A549 (cell line): Measurements from ENCODE around the gene CCR8. TPM values are rescaled to one million over a fixed set of nuclear protein-coding genes. Genes with fewer than 3 reads are reported as not detected.
A peak's percentile ranks its signal among the peaks of the same experiment; 100 is the strongest.
"Not testable (repeated sequence)": the region's sequence is repeated elsewhere in the genome, so short reads cannot be mapped to it uniquely, and the experiment has no call there.

Source experiments
- ATAC-seq, 2 experiments: fragments of 200-7000 bp in 1 of 2; fragments of >200 bp in 1 of 2; cut with Nextera tagmentation in 1 of 2; cut with Tn5 transposase in 1 of 2; 3 replicates each; pipeline versions ENCODE4 v1.8.0 to v1.9.1; 2018 to 2020; ENCODE audit warnings: mild to moderate bottlenecking in 1 of 2, moderate library complexity in 1 of 2
- CTCF ChIA-PET: fragments of 300-600 bp; sonication (Branson Sonifier 250); formaldehyde crosslinking; extraction: SDS; loops from one replicate; lab custom pipeline; 2021; ENCODE audit warnings: antibody characterized with exemption, inconsistent platforms; lab: Yijun Ruan, JAX
- POLR2A ChIA-PET: fragments of 350-600 bp; formaldehyde crosslinking; extraction: SDS; loops from one replicate; lab custom pipeline; 2021; ENCODE audit warnings: antibody characterized with exemption, inconsistent platforms; lab: Yijun Ruan, JAX
- DNase-seq, 2 experiments: peaks; one replicate each; pipeline versions ENCODE4 v3.0.0 to v3.0.0-alpha.2; 2011 to 2016; ENCODE audit warnings: low read depth in 1 of 2, low spot score in 1 of 2
- FAIRE-seq: peaks from 2 replicates; lab custom pipeline; 2011; peaks lifted over from hg19 to GRCh38; lab: Jason Lieb, UNC
- H3K27ac ChIP-seq, 2 experiments: fragments of >200 bp; sonication (Bioruptor Twin); formaldehyde crosslinking; 3 replicates each; pipeline ENCODE4 v1.5.1; 2016 to 2017
- H3K4me1 ChIP-seq: fragments of >200 bp; sonication (Bioruptor Twin); formaldehyde crosslinking; 3 replicates; pipeline ENCODE4 v1.6.1; 2016
- H3K4me2 ChIP-seq: fragments of >200 bp; sonication (Bioruptor Twin); formaldehyde crosslinking; 3 replicates; pipeline ENCODE4 v1.6.1; 2016
- H3K4me3 ChIP-seq: fragments of >200 bp; sonication (Bioruptor Twin); formaldehyde crosslinking; 3 replicates; pipeline ENCODE4 v1.5.1; 2016
- H3K9me3 ChIP-seq: fragments of >200 bp; sonication (Bioruptor Twin); formaldehyde crosslinking; 3 replicates; pipeline ENCODE4 v1.6.1; 2016
- CBX2 ChIP-seq: fragments of 200-600 bp; sonication (generic); IDR thresholded peaks from 2 replicates; pipeline ENCODE4 v1.6.1; 2016; ENCODE audit warnings: low read depth, mild to moderate bottlenecking, borderline replicate concordance
- ESRRA ChIP-seq: fragments of 150-350 bp; IDR thresholded peaks from 2 replicates; pipeline ENCODE4 v1.6.1; 2014; ENCODE audit warnings: mild to moderate bottlenecking, low read length, borderline replicate concordance
- FOXS1 ChIP-seq: fragments of 250-450 bp; sonication (Bioruptor Pico); IDR thresholded peaks from 2 replicates; pipeline ENCODE4 v1.5.0; 2020; ENCODE audit warnings: mild to moderate bottlenecking, moderate library complexity
- GATA3 ChIP-seq: IDR thresholded peaks from 2 replicates; pipeline ENCODE4 v1.6.1; 2012; ENCODE audit warnings: borderline replicate concordance
- HEYL ChIP-seq: fragments of 250-450 bp; sonication (Bioruptor Pico); IDR thresholded peaks from 2 replicates; pipeline ENCODE4 v1.8.0; 2021; ENCODE audit warnings: mild to moderate bottlenecking, moderate library complexity
- KDM1A ChIP-seq: fragments of 200-600 bp; sonication (generic); IDR thresholded peaks from 2 replicates; pipeline ENCODE4 v1.6.1; 2016; ENCODE audit warnings: low read depth, mild to moderate bottlenecking
- MAFK ChIP-seq: fragments of 450-650 bp; IDR thresholded peaks from 2 replicates; pipeline ENCODE4 v1.6.1; 2014; ENCODE audit not compliant: partially characterized antibody
- NFE2L2 ChIP-seq: fragments of 150-350 bp; conservative IDR thresholded peaks from 2 replicates; pipeline ENCODE4 v1.6.1; 2014; ENCODE audit warnings: low read length
- NPAS2 ChIP-seq: fragments of 250-450 bp; sonication (Bioruptor Pico); IDR thresholded peaks from 2 replicates; pipeline ENCODE4 v1.8.0; 2022; ENCODE audit warnings: mild to moderate bottlenecking, moderate library complexity, borderline replicate concordance
- POLR2A ChIP-seq: IDR thresholded peaks from 2 replicates; pipeline ENCODE4 v1.6.1; 2012; ENCODE audit warnings: mild to moderate bottlenecking, low read length
- POLR2AphosphoS2 ChIP-seq: conservative IDR thresholded peaks from 2 replicates; pipeline ENCODE4 v1.6.1; 2012; ENCODE audit warnings: low read length, improper control_type of control experiment, inconsistent platforms
- SREBF2 ChIP-seq: fragments of 450-650 bp; IDR thresholded peaks from 2 replicates; pipeline ENCODE4 v1.6.1; 2014; ENCODE audit warnings: mild to moderate bottlenecking, moderate library complexity
- ZSCAN20 ChIP-seq: fragments of 250-450 bp; sonication (Bioruptor Pico); IDR thresholded peaks from 2 replicates; pipeline ENCODE4 v1.8.0; 2022; ENCODE audit warnings: mild to moderate bottlenecking, moderate library complexity
- WGBS: methylation state at CpG from one replicate; pipeline ENCODE4 v1.1.6; 2017; ENCODE audit errors: missing lambda C conversion rate; 5-methylcytosine and 5-hydroxymethylcytosine counted together
- polyA plus RNA-seq, 4 experiments: library from polyadenylated mRNA; depleted of rRNA in 3 of 4; stranded (reverse); fragments of >200 nt; fragmentation: RNase III in 1 of 4; extraction: RNeasy Plus Mini Kit Qiagen cat#74134 plus additional on column Dnase treatment in 1 of 4; gene quantifications; 2 replicates in 3 of 4; 3 replicates in 1 of 4; pipeline ENCODE4 v1.2.3, GENCODE V29; 2011 to 2017
- TF ChIP-seq, protein P1 (sequence below): IDR thresholded peaks from 2 replicates; pipeline ENCODE4 v1.6.1; 2012
- TF ChIP-seq, protein P2 (sequence below): fragments of >200 bp; sonication (Bioruptor Twin); formaldehyde crosslinking; IDR thresholded peaks from 3 replicates; pipeline ENCODE4 v1.6.1; 2016
- TF ChIP-seq, protein P3 (sequence below): IDR thresholded peaks from 2 replicates; pipeline ENCODE4 v1.6.1; 2012; ENCODE audit warnings: low read depth, borderline replicate concordance

CCR8 gene
- polyA plus RNA-seq, 2 of the 4 experiments (the other 2 are of a cell fraction) = not detected

DNA sequence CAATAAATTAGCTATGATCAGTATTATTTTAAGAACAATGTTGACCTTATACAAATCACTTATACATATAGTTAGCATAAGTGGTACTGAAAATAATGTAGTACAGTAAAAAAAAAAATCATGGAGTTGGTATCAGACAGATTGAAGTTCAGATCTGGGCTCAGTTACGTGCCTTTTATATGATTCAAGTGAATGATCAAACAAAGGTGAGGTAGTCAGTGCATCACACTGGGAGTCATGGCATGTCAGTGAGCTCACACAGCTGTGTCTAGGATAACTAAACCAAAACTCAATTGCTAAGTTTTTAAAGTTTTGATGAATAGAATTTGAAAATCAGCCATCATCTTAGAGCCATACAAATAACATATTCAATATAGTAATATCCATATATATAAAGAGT, 11.2 kb upstream of the CCR8 start:
- FAIRE-seq (peak; percentile 51), ATAC-seq (peak; percentile 56 to 70; a peak in 4 of 6 replicates)
- WGBS = 38% methylated on average over 1 of the region's 1 CpG
- H3K4me3 ChIP-seq = no peak overlapping the region
- TF ChIP-seq FOXS1 (CRISPR knock-in tag) (no peak), POLR2A (no peak), ZSCAN20 (CRISPR knock-in tag) (no peak)
- TF ChIP-seq, protein P1, sequence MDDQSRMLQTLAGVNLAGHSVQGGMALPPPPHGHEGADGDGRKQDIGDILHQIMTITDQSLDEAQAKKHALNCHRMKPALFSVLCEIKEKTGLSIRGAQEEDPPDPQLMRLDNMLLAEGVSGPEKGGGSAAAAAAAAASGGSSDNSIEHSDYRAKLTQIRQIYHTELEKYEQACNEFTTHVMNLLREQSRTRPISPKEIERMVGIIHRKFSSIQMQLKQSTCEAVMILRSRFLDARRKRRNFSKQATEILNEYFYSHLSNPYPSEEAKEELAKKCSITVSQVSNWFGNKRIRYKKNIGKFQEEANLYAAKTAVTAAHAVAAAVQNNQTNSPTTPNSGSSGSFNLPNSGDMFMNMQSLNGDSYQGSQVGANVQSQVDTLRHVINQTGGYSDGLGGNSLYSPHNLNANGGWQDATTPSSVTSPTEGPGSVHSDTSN = no peak
- TF ChIP-seq, all 56 proteins: peak for 0
- Histone ChIP-seq H3K27ac (no peak overlapping the region; a peak in 1 of 6 replicates), H3K9me3 (peaks cover 12% of the 10 kb centered on the region; the same call in 2 of the 3 replicates), H3K4me1 (0 out of 3 replicates have a peak, but pooled peaks cover 3% of the 10 kb centered on the region), H3K4me2 (peak overlapping the region; percentile 38; the same call in 2 of the 3 replicates)
- DNase-seq = peak in 1 of 2 experiments; percentile 43
- POLR2A ChIA-PET = no interaction called here
- CTCF ChIA-PET = interaction anchor here (0.7 to 2.0 kb wide), 3 partner anchors 31 to 420 kb away, joined by 3 to 7 read pairs (median 3); no protein-coding TSS in a partner anchor

DNA sequence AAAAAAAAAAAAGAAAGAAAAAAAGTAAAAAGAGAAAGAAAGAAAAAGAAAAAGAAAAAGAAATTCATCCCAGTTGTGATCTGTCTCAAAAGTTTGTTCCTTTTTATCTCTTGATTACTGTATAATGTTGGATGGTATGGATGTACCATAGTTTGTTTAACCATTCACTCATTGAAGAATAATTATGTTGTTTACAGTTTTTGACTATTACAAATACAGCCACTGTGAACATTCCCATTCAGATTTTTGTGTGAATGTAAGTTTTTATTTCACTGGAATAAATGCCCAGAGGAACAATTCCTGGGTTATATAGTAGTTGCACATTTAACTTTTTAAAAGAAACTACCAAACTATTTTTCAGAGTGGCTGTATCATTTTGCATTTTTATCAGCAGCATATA, 10.3 kb upstream of the CCR8 start:
- ATAC-seq (no peak), DNase-seq (no peak), FAIRE-seq (no peak)
- POLR2A ChIA-PET = no interaction called here
- no peak overlapping the region for H3K4me3 ChIP-seq
- H3K4me2 ChIP-seq = no peak overlapping the region
- TF ChIP-seq FOXS1 (CRISPR knock-in tag) (no peak), NFE2L2 (no peak), ZSCAN20 (CRISPR knock-in tag) (no peak)
- H3K9me3 ChIP-seq = peaks cover 12% of the 10 kb centered on the region; the same call in 2 of the 3 replicates
- 0 out of 3 replicates have a peak, but pooled peaks cover 3% of the 10 kb centered on the region for H3K4me1 ChIP-seq
- CTCF ChIA-PET = interaction anchor here (2.0 kb wide), 1 partner anchor 31 kb away, joined by 7 read pairs; no protein-coding TSS in a partner anchor
- H3K27ac ChIP-seq = no peak overlapping the region

DNA sequence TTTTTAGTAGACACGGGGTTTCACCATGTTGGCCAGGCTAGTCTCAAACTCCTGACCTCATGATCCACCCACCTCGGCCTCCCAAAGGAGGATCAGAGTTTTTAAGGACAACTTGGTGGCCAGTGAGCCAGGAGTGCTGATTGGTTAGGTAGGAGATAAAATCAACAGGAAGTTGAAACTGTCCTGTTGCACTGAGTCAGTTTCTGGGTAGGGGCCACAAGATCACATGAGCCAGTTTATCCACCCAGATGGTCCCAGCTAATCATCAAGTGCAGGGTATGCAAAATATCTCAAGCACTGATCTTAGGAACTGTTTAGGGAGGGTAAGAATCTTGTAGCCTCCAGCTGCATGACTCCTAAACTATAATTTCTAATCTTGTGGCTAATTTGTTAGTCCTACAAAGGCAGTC, 7.9 kb upstream of the CCR8 start:
- FAIRE-seq, POLR2A ChIA-PET, H3K4me3 ChIP-seq, ATAC-seq, H3K4me1 ChIP-seq, H3K9me3 ChIP-seq, DNase-seq, H3K4me2 ChIP-seq, H3K27ac ChIP-seq: not testable (repeated sequence)
- WGBS = 10% methylated on average over 2 of the region's 2 CpGs
- CTCF ChIA-PET = interaction anchor here (0.8 to 2.7 kb wide), 2 partner anchors 31 to 33 kb away, joined by 3 to 8 read pairs; no protein-coding TSS in a partner anchor

DNA sequence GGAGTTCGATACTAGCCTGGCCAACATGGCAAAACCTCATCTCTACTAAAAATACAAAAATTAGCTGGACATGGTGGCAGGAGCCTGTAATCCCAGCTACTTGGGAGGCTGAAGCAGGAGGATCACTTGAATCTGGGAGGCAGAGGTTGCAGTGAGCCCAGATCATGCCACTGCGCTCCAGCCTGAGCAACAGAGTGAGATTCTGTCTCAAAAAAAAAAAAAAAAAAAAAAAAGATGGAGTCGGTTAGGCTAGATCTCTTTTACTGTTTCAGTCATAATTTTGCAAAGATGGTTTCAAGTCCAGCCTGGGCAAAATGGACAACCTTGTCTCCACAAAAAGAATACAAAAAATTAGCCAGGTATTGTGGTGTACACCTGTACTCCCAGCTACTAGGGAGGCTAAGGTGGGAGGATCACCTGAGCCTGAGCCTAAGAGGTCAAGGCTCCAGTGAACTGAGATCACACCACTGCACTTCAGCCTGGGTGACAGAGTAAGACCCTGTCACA, 7.2 kb upstream of the CCR8 start:
- H3K9me3 ChIP-seq, POLR2A ChIA-PET, H3K4me3 ChIP-seq, H3K4me2 ChIP-seq, H3K27ac ChIP-seq, DNase-seq, H3K4me1 ChIP-seq, ATAC-seq, FAIRE-seq: not testable (repeated sequence)
- CTCF ChIA-PET = interaction anchor here (0.8 to 2.7 kb wide), 3 partner anchors 32 to 34 kb away, joined by 3 to 8 read pairs (median 4); no protein-coding TSS in a partner anchor
- WGBS = 6% methylated on average over 3 of the region's 3 CpGs

DNA sequence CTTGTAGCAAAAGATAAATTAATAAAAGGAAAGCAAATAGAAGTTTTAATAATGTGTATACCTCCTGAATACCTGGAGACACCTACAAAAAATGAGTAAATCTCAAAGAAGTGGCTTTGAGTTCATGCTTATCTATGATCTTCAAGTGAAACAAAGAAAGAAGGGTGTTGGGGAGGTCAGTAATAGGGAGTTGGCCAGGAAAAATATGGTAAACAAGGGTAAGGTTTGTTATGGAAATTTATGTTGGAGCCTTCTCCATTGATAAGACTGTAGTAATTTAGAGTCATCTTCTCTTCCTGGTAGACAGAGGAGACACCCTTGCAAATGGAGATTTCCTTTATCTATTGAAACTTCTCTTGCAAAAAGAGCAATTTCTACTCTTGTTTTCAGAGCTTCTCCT, 6.6 kb upstream of the CCR8 start:
- TF ChIP-seq CBX2 = no peak
- no peak for TF ChIP-seq MAFK
- no peak for TF ChIP-seq NPAS2 (CRISPR knock-in tag)
- no peak for TF ChIP-seq GATA3
- no peak for TF ChIP-seq KDM1A
- no peak for TF ChIP-seq HEYL (CRISPR knock-in tag)
- TF ChIP-seq, protein P2, sequence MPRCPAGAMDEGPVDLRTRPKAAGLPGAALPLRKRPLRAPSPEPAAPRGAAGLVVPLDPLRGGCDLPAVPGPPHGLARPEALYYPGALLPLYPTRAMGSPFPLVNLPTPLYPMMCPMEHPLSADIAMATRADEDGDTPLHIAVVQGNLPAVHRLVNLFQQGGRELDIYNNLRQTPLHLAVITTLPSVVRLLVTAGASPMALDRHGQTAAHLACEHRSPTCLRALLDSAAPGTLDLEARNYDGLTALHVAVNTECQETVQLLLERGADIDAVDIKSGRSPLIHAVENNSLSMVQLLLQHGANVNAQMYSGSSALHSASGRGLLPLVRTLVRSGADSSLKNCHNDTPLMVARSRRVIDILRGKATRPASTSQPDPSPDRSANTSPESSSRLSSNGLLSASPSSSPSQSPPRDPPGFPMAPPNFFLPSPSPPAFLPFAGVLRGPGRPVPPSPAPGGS = no peak
- TF ChIP-seq POLR2AphosphoS2 = no peak
- TF ChIP-seq SREBF2 = no peak
- no peak for TF ChIP-seq ESRRA
- TF ChIP-seq, protein P3, sequence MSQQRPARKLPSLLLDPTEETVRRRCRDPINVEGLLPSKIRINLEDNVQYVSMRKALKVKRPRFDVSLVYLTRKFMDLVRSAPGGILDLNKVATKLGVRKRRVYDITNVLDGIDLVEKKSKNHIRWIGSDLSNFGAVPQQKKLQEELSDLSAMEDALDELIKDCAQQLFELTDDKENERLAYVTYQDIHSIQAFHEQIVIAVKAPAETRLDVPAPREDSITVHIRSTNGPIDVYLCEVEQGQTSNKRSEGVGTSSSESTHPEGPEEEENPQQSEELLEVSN = no peak
- CTCF ChIA-PET = interaction anchor here (0.6 to 2.7 kb wide), 4 partner anchors 31 to 295 kb away, joined by 3 to 8 read pairs (median 4); no protein-coding TSS in a partner anchor

More for the DNA sequence above, 6.6 kb upstream of the CCR8 start:
- H3K4me3 ChIP-seq = no peak overlapping the region
- no peak overlapping the region for H3K4me2 ChIP-seq
- no peak for DNase-seq
- FAIRE-seq = no peak
- ATAC-seq = no peak
- H3K4me1 ChIP-seq = 0 out of 3 replicates have a peak, but pooled peaks cover 2% of the 10 kb centered on the region
- H3K27ac ChIP-seq = no peak overlapping the region
- POLR2A ChIA-PET = no interaction called here
- no peaks in the 10 kb centered on the region; the same call in 2 of the 3 replicates for H3K9me3 ChIP-seq
